GM12874 (cell line): ENCODE data around the gene GNG4.
A peak's percentile ranks its signal among the peaks of the same experiment; 100 is the strongest.

Source experiments
- TF ChIP-seq, protein P1 (sequence below): IDR thresholded peaks from 2 replicates; pipeline ENCODE4 v1.5.1; 2011; ENCODE audit warnings: low read depth, mild to moderate bottlenecking, control low read depth, low read length, moderate library complexity; ENCODE audit not compliant: insufficient read depth

GNG4 gene

GRCh38 chr1:235516862-235517446 is 132.6 kb downstream of the GNG4 start:
- TF ChIP-seq, protein P1, sequence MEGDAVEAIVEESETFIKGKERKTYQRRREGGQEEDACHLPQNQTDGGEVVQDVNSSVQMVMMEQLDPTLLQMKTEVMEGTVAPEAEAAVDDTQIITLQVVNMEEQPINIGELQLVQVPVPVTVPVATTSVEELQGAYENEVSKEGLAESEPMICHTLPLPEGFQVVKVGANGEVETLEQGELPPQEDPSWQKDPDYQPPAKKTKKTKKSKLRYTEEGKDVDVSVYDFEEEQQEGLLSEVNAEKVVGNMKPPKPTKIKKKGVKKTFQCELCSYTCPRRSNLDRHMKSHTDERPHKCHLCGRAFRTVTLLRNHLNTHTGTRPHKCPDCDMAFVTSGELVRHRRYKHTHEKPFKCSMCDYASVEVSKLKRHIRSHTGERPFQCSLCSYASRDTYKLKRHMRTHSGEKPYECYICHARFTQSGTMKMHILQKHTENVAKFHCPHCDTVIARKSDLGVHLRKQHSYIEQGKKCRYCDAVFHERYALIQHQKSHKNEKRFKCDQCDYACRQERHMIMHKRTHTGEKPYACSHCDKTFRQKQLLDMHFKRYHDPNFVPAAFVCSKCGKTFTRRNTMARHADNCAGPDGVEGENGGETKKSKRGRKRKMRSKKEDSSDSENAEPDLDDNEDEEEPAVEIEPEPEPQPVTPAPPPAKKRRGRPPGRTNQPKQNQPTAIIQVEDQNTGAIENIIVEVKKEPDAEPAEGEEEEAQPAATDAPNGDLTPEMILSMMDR, result no peak

GRCh38 chr1:235515844-235516512 is 133.6 kb downstream of the GNG4 start:
- TF ChIP-seq, protein P1, result no peak

GRCh38 chr1:235513495-235514366 is 135.9 kb downstream of the GNG4 start:
- TF ChIP-seq, protein P1, result peak; percentile 72

GRCh38 chr1:235511470-235512240 is 137.9 kb downstream of the GNG4 start:
- TF ChIP-seq, protein P1, result peak; percentile 4; the same call in 1 of the 2 replicates

DNA sequence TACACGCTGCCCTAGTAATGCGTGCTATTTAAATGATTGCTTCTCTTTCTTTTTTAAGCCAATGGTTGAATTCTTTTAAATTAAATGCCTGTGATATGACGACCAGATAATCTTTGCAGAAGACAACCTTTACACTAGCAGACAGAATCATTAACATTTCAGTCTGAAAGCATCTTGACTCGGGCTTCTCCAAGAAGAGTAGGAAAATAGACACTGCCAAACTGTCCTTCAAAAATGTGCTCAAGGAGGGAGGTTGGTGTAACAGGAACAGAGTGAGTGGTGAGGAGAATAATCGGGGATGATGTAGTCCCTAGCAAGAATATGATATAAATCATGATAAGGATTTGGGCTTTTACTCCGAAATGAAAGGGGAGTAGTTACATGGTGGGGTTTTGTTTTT is 138.8 kb downstream of the GNG4 start:
- TF ChIP-seq, protein P1, result no peak

GRCh38 chr1:235507623-235508022 is 142.0 kb downstream of the GNG4 start:
- TF ChIP-seq, protein P1, result no peak
